HG02571 (cell line): ENCODE data around the gene AMOTL1.
"Not testable (repeated sequence)": the region's sequence is repeated elsewhere in the genome, so short reads cannot be mapped to it uniquely, and the experiment has no call there.

Source experiments
- ATAC-seq: cut with Tn5 transposase; IDR thresholded peaks from one replicate; pipeline ENCODE4 v1.9.1; 2021; ENCODE audit warnings: mild to moderate bottlenecking, moderate library complexity; ENCODE audit not compliant: unreplicated experiment

The AMOTL1 gene

GRCh38 chr11:94849839-94850238 is 81.7 kb downstream of the AMOTL1 start:
- ATAC-seq = no peak

GRCh38 chr11:94851864-94852636 is 83.9 kb downstream of the AMOTL1 start:
- ATAC-seq = no peak

- not testable (repeated sequence) for ATAC-seq
Measured at GRCh38 chr11:94853288-94853687, 85.1 kb downstream of the AMOTL1 start.

- no peak for ATAC-seq
Measured at GRCh38 chr11:94853836-94854235, 85.7 kb downstream of the AMOTL1 start.

GRCh38 chr11:94854770-94855633 is 86.8 kb downstream of the AMOTL1 start:
- ATAC-seq = no peak

GRCh38 chr11:94855666-94856065 is 87.5 kb downstream of the AMOTL1 start:
- no peak for ATAC-seq

GRCh38 chr11:94856443-94856842 is 88.3 kb downstream of the AMOTL1 start:
- ATAC-seq = no peak

- ATAC-seq = no peak
Measured at GRCh38 chr11:94857337-94857736, 89.2 kb downstream of the AMOTL1 start.

- no peak for ATAC-seq
Measured at GRCh38 chr11:94858012-94858705, 90.0 kb downstream of the AMOTL1 start.

- no peak for ATAC-seq
Measured at GRCh38 chr11:94860333-94860732, 92.2 kb downstream of the AMOTL1 start.

GRCh38 chr11:94861306-94861845 is 93.2 kb downstream of the AMOTL1 start:
- no peak for ATAC-seq

GRCh38 chr11:94862926-94863880 is 95.0 kb downstream of the AMOTL1 start:
- no peak for ATAC-seq

- no peak for ATAC-seq
Measured at GRCh38 chr11:94864506-94865045, 96.4 kb downstream of the AMOTL1 start.

- no peak for ATAC-seq
Measured at GRCh38 chr11:94866231-94866822, 98.2 kb downstream of the AMOTL1 start.

GRCh38 chr11:94866936-94867795 is 99.0 kb downstream of the AMOTL1 start:
- ATAC-seq = no peak

- ATAC-seq = no peak
Measured at GRCh38 chr11:94868468-94868867, 100.3 kb downstream of the AMOTL1 start.

GRCh38 chr11:94869186-94869585 is 101.0 kb downstream of the AMOTL1 start:
- no peak for ATAC-seq

GRCh38 chr11:94870422-94870821 is 102.3 kb downstream of the AMOTL1 start:
- ATAC-seq = no peak
